Measurements from ENCODE around the gene ZNF500.
"Not testable (repeated sequence)": the region's sequence is repeated elsewhere in the genome, so short reads cannot be mapped to it uniquely, and the experiment has no call there.

ZNF500 gene

DNA sequence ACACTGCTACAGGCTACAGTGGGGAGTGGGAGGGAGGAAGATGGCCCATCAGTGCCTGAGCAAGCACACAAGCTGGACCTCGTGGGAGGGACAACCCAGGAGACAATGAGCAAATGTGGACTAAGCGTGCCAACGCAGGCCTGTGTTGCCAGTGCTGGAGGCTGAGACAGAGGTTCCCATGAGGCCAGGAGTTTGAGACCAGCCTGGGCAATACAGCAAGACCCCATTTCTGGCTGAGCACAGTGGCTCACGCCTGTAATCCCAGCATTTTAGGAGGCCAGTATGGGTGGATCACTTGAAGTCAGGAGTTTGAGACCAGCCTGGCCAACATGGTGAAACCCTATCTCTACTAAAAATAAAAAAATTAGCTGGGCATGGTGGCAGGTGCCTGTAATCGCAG, 28.6 kb downstream of the ZNF500 start:
- DNase-seq: not testable (repeated sequence)

GRCh38 chr16:4737545-4737944, 29.4 kb downstream of the ZNF500 start:
- DNase-seq: no peak

GRCh38 chr16:4736546-4736945, 30.4 kb downstream of the ZNF500 start:
- no peak for DNase-seq

DNA sequence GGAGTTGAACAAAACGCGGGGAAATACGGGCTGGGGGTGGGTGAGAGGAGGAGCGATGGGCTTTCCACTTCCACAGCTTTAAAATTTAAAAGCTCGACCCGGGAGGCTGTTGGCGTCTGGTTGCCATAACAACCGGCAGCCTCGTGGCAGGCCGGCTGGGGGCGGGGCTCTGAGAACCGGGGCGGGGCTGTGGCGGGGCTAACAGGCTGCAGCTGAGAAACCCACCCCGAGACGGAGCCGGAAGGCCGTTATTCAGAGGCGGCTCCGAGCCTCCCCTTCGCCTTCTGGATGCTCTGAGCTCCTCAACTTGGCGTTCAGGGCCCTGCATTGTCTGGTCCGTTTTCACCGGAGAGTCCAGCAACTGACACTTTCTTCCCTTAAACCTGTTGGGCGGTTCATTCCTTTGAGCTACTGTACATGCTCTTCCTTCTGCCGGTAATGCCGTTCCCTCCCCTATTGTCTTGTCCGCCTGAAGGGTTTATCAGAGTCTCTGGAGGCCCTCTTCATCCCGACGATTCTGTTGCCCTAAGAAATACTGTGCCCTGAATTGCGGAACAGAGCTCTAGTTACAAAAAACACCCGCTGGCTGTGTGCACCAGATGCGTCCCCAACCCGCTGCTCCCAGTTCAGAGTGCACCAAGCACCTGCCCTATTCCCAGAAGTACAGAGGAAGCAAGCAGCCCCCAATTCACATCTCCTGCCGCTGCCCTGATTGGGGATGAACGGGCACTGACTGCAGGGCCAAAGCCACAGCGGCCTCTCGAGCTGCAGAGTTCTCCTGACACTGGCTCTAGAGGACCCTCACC, 32.0 kb downstream of the ZNF500 start:
- peak; percentile 58 for DNase-seq

- DNase-seq: peak; percentile 57
These were observed 32.8 kb downstream of the ZNF500 start, which contains the start of the genes ANKS3 and DNAAF8 for GRCh38 chr16:4734063-4734729. ANKS3 (minus strand) TSS chr16:4734271; CDS start chr16:4730149, 4,122 bp downstream. DNAAF8 (plus strand) TSS chr16:4734537; CDS start chr16:4736515, 1,978 bp downstream.

GRCh38 chr16:4733747-4734062, 33.3 kb downstream of the ZNF500 start:
- DNase-seq: no peak

GRCh38 chr16:4733211-4733742, 33.7 kb downstream of the ZNF500 start:
- no peak for DNase-seq

- DNase-seq: no peak
These were observed 37.1 kb downstream of the ZNF500 start for GRCh38 chr16:4729876-4730275.

DNA sequence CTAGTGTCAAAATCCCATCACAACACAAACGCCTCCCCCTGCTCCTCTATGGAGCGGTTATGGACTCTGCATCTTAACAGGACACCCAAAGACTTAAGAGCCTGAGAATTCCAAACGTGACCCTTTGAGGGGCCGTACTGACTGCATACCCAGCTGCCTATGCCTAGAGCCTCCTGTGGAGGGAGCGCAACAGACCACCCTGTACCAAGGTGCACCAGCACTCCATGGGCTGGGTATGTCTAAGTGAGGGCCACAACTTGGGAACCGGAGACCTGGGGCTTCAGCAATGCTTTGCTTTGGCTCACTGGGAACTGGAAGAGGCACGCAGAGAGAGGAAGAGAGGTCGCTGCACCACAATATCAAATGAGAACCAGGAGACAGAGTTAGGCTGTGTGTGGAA, 38.3 kb downstream of the ZNF500 start:
- DNase-seq: no peak

GRCh38 chr16:4726616-4727015, 40.3 kb downstream of the ZNF500 start:
- no peak for DNase-seq

DNA sequence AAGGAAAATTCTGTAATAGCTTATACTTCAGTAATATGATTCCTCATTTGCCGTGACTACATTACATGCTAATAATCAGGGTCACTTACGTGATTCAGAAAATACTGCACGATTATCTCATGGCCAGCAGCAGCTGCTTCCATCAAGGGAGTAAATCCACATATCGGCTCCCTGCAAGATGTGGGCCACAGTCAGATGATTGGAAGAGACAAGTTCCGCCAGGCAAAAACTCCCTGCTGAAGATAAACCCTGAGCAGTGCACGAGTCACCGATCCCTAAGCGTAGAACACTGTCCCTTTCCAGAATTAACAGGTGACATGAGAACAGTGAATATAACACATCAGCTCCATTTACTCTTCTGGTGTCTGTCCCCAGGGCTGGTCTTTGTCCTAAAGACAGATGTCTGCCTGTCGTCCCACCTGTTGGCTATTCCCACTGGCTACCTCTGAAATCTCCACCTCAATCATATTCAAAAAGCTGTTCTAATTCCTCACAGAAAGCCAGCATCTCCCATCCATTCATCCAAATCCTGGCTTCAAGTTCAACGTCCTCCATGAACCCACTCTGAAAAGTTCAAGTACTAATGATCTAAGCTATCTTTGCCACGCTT, 42.2 kb downstream of the ZNF500 start:
- no peak for DNase-seq

- no peak for DNase-seq
These were observed 43.7 kb downstream of the ZNF500 start for GRCh38 chr16:4723071-4723767.

- DNase-seq: no peak
These were observed 48.5 kb downstream of the ZNF500 start for GRCh38 chr16:4718466-4718865.

DNA sequence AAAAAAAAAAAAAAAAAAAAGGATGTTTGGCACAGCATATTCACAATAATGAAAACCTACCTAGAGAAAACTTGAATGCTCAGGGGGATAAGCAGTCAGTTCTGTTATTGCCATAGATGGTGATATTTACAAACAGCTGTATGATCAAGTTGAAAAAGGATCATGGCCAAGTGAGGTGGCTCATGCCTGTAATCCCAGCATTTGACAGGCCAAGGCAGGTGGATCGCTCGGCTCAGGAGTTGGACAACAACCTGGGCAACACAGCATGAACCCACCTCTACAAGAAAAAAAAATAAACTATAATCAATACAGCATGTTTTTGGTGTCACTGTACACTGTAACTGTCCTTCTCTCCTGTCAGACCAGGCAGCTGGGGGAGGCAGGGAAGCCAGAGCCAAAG, 52.0 kb downstream of the ZNF500 start:
- no peak for DNase-seq

- DNase-seq: no peak
These were observed 53.1 kb downstream of the ZNF500 start for GRCh38 chr16:4713663-4714501.

DNA sequence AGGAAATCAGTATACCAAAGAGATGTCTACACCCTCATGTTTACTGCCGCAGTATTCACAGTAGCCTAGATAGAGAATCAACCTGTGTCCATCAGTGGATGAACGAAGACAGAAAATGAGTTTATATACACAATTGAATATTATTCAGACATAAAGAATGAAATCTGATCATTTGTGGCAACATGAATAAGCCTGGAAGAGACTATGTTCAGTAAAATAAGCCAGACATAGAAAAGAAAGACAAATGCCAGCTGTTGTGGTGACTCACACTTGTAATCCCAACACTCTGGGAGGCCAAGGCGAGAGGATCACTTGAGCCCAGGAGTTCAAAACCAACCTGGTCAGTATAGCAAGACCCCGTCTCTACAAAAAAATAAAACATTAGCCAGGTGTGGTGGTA, 57.5 kb downstream of the ZNF500 start:
- no peak for DNase-seq

DNA sequence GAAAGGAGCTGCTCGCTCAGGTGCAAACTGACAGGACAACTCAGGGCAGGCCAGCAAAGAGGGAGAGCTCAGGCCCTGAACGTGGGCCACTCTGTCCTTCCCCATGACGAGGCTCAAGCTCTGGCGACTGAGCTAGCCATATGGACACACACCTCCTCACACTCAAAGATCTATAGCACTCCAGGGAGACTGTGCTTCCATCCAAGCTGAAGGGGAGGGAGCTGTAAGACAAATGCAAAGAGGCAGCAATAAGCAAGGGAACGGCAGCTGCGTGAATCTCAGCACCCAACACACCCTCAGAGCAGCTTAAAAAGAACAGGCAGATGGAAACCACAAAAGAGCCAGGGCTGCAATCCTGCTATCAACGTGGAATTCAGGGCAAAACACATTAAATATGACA, 60.1 kb downstream of the ZNF500 start:
- no peak for DNase-seq

DNA sequence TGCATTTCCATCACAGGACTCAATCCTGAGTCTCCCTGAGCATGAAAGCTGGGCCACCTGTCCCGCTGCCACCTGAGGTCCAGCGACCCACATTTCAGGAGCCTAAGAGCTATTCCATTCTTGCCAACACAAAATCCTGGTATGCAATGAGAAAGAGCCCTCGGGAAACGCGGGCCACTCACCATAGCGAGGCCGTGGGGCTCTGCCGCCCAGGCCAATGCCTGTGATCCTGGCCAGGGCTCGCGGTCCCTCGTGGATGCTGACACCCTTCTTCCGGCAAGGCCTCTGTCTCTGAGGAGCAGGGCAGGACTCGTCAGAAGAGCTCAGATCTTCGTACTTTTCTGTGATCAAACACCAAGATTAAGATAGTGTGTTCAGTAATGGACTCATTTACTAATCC, 62.0 kb downstream of the ZNF500 start:
- no peak for DNase-seq

DNA sequence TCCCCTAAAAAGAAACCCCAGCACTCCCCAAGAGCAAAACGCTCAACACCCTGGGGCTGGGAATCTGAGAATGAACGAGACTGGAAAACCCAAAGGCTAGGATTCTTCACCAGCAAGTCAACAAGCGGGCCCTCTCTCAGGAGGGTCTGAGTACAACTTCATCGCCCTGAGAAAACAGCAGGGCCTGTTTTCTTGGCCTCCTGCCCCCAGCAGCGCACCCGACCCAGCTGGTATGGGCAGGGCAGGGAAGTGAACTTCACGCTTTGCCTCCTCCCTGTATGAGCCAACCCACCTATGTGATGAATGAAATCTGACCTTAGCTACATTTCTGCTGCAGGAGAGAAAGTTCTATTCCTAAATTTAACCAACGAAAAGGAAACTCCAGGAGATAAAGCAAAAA, 62.5 kb downstream of the ZNF500 start:
- DNase-seq: no peak

DNA sequence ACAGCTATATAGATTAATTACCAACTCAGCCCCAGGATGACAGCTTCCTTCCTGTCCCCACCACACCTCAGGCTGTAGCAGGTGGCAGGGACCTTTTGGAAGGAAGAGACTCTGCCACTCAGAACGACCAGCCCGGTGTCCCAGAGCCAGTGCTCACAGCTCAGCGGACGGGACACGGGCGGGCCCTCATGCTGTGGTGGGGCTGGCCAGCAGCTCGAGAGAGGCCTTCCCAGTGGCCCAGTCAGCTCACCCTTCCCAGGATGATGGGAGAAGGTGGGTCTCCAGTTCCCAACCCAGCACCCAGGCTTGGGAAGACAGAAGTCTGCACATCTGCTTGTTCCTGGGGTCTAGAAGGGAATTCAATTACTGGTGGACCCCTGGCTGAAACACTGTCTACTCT, 63.1 kb downstream of the ZNF500 start:
- DNase-seq: no peak

GRCh38 chr16:4702466-4702808, 64.5 kb downstream of the ZNF500 start:
- DNase-seq: no peak

GRCh38 chr16:4701791-4702465, 65.0 kb downstream of the ZNF500 start:
- no peak for DNase-seq

Measured in KG1 (cell line).